Hepatocyte (in vitro differentiated cells): ENCODE measurements around the gene ACAP3. TPM values are rescaled to one million over a fixed set of nuclear protein-coding genes. Genes with fewer than 3 reads are reported as not detected.

Experiments used
- DNase-seq: peaks from one replicate; pipeline ENCODE4 v3.0.0-alpha.2; 2016; ENCODE audit warnings: low spot score
- H2AFZ ChIP-seq: fragments of 200-600 bp; sonication (generic); 2 replicates; pipeline ENCODE4 v1.6.0; 2016; ENCODE audit warnings: antibody characterized with exemption, mild to moderate bottlenecking
- H3K27ac ChIP-seq: fragments of 200-600 bp; sonication (generic); 2 replicates; pipeline ENCODE4 v1.5.1; 2016; ENCODE audit warnings: mild to moderate bottlenecking
- H3K27me3 ChIP-seq: fragments of 200-600 bp; sonication (generic); 2 replicates; pipeline ENCODE4 v1.6.1; 2016
- H3K36me3 ChIP-seq: fragments of 200-600 bp; sonication (generic); replicated peaks from 2 replicates; pipeline ENCODE4 v1.5.1; 2016; ENCODE audit warnings: low read depth; ENCODE audit not compliant: insufficient read depth
- H3K4me1 ChIP-seq: fragments of 200-600 bp; sonication (generic); 2 replicates; pipeline ENCODE4 v1.5.1; 2016; ENCODE audit warnings: mild to moderate bottlenecking, moderate library complexity; ENCODE audit not compliant: insufficient read depth
- H3K4me2 ChIP-seq: fragments of 200-600 bp; sonication (generic); 2 replicates; pipeline ENCODE4 v1.6.0; 2016
- H3K4me3 ChIP-seq: fragments of 200-600 bp; sonication (generic); 2 replicates; pipeline ENCODE4 v1.5.1; 2016; ENCODE audit warnings: mild to moderate bottlenecking
- H3K79me2 ChIP-seq: fragments of 200-600 bp; sonication (generic); 2 replicates; pipeline ENCODE4 v1.6.0; 2017; ENCODE audit warnings: mild to moderate bottlenecking
- H3K9me2 ChIP-seq: fragments of 200-600 bp; sonication (generic); replicated peaks from 2 replicates; pipeline ENCODE4 v1.6.0; 2017; ENCODE audit warnings: mild to moderate bottlenecking; ENCODE audit not compliant: insufficient read depth
- H3K9me3 ChIP-seq: fragments of 200-600 bp; sonication (generic); 2 replicates; pipeline ENCODE4 v1.5.1; 2016; ENCODE audit warnings: low read depth, mild to moderate bottlenecking
- H4K20me1 ChIP-seq: fragments of 200-600 bp; sonication (generic); 2 replicates; pipeline ENCODE4 v1.6.0; 2016; ENCODE audit warnings: mild to moderate bottlenecking; ENCODE audit not compliant: insufficient read depth, poor library complexity, severe bottlenecking
- EZH2 ChIP-seq: fragments of 200-600 bp; sonication (generic); IDR thresholded peaks from 2 replicates; pipeline ENCODE4 v1.6.1; 2016; ENCODE audit warnings: antibody characterized with exemption, mild to moderate bottlenecking, borderline replicate concordance
- EZH2phosphoT487 ChIP-seq: fragments of 200-600 bp; sonication (generic); IDR thresholded peaks from one replicate; pipeline ENCODE4 v1.6.1; 2018; ENCODE audit warnings: antibody characterized with exemption, mild to moderate bottlenecking, low read depth, moderate library complexity; ENCODE audit not compliant: unreplicated experiment, severe bottlenecking
- WGBS: methylation state at CpG from one replicate; pipeline ENCODE4 v1.1.6; 2016; ENCODE audit warnings: low lambda C conversion rate; ENCODE audit errors: missing lambda C conversion rate; 5-methylcytosine and 5-hydroxymethylcytosine counted together
- polyA plus RNA-seq: library from polyadenylated mRNA; unstranded; fragments of >200 nt; fragmentation: Nextera tagmentation; extraction: Ambion mirVana; gene quantifications from 2 replicates; pipeline ENCODE4 v1.2.1, GENCODE V29; 2016
- total RNA-seq: library from RNA; depleted of rRNA; stranded (reverse); fragments of >200 nt; gene quantifications from 2 replicates; pipeline ENCODE4 v1.2.3, GENCODE V29; 2014
- TF ChIP-seq, protein P1 (sequence below): fragments of 200-600 bp; sonication (generic); IDR thresholded peaks from 2 replicates; pipeline ENCODE4 v1.5.1; 2016; ENCODE audit warnings: antibody characterized with exemption, mild to moderate bottlenecking; ENCODE audit not compliant: poor library complexity

ACAP3 gene
- total and polyA plus RNA-seq, 2 experiments from 2014 or later: 56.0 to 87.1 TPM

DNA sequence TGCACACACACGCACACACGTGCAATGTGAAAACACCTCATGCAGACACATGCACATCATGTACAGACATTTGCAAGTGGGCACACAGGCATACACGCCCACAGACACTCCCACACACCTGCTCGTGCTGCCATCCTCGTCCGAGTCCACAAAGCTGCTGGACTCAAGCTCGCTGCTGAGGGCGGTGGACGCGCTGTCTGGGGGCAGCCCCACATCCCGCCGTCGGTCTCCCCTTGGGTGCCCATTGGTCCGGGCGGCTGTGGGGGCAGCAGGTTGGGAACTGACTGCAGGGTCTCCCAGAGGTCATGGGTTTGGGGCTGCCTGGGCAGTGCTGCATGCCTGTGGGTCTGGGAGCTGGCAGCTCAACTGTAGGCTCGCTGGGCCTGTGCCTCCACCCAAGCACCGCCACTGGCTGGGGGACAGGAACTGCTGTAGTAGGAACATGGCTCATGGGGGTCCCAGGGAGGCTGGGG lies 33.9 kb upstream of the ACAP3 start:
- H3K4me3 ChIP-seq: no peak overlapping the region
- H3K4me1 ChIP-seq: peaks cover 22% of the 10 kb centered on the region
- TF ChIP-seq EZH2 (no peak), EZH2phosphoT487 (no peak)
- TF ChIP-seq, protein P1, sequence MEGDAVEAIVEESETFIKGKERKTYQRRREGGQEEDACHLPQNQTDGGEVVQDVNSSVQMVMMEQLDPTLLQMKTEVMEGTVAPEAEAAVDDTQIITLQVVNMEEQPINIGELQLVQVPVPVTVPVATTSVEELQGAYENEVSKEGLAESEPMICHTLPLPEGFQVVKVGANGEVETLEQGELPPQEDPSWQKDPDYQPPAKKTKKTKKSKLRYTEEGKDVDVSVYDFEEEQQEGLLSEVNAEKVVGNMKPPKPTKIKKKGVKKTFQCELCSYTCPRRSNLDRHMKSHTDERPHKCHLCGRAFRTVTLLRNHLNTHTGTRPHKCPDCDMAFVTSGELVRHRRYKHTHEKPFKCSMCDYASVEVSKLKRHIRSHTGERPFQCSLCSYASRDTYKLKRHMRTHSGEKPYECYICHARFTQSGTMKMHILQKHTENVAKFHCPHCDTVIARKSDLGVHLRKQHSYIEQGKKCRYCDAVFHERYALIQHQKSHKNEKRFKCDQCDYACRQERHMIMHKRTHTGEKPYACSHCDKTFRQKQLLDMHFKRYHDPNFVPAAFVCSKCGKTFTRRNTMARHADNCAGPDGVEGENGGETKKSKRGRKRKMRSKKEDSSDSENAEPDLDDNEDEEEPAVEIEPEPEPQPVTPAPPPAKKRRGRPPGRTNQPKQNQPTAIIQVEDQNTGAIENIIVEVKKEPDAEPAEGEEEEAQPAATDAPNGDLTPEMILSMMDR: no peak
- WGBS: over 99% methylated on average over 16 of the region's 17 CpGs
- no peaks in the 10 kb centered on the region for H3K27me3 ChIP-seq
- H4K20me1 ChIP-seq: peaks cover 29% of the 10 kb centered on the region
- peaks cover 40% of the 10 kb centered on the region for H3K79me2 ChIP-seq
- H3K9me2 ChIP-seq: no peaks in the 10 kb centered on the region
- H3K4me2 ChIP-seq: no peak overlapping the region
- no peak overlapping the region for H3K27ac ChIP-seq
- DNase-seq: no peak
- no peaks in the 10 kb centered on the region for H3K9me3 ChIP-seq
- H3K36me3 ChIP-seq: no peaks in the 10 kb centered on the region
- H2AFZ ChIP-seq: no peak overlapping the region

DNA sequence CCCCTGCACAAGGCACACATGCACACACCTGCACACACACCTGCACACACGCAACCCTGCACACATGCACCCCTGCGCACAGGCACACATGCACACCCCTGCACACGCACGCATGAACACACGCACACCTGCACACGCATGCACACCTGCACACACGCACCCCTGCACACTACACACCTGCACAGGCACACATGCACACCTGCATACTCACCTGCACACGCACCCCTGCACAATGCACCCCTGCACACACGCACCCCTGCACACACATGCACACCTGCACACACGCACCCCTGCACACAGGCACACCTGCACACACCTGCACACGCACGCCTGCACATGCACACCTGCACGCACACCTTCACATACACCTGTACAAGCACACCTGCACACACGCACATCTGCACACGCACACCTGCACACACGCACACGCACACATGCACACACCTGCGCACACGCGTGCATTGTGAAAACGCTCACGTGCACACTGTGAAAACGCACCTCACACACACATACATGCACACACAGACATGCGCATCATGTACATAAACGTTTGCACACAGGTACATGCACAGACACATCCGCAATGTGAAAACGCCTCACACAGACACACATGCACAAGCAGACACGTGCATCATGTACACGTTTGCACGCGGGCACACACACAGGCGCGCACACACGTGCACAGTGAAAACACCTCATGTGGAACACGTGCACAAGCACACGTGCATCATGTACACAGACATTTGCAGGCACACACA lies 33.2 kb upstream of the ACAP3 start:
- Histone ChIP-seq H3K79me2 (peaks cover 34% of the 10 kb centered on the region), H3K36me3 (no peaks in the 10 kb centered on the region), H3K4me3 (no peak overlapping the region), H3K4me2 (no peak overlapping the region), H3K9me2 (no peaks in the 10 kb centered on the region), H3K27ac (no peak overlapping the region), H3K4me1 (peaks cover 18% of the 10 kb centered on the region), H3K9me3 (no peaks in the 10 kb centered on the region), H4K20me1 (peaks cover 23% of the 10 kb centered on the region), H3K27me3 (no peaks in the 10 kb centered on the region), H2AFZ (no peak overlapping the region)
- WGBS: 96% methylated on average over 35 of the region's 36 CpGs
- DNase-seq: no peak
- no peak for TF ChIP-seq EZH2
- TF ChIP-seq, protein P1: no peak
- no peak for TF ChIP-seq EZH2phosphoT487

DNA sequence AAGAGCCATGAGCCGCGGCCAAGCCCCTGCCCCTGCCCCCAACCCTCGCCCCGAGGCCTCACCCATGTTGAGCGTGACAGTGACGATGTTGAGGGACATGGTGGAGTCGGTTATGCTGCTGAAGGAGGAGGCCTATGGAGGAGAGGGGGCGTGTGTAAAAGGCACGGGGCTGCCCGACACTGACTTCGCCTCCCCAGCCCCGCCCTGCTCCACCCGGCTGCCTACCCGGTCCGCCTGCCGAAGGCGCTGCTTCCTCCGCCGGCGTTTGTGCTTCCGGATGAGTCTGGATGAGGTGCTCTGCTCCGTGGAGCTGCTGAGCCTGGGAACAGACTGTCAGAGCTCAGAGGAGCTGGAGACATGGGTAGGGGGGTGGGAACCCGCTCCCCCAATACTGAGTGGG lies 32.5 kb upstream of the ACAP3 start:
- H3K9me2 ChIP-seq: no peaks in the 10 kb centered on the region
- 92% methylated on average over 11 of the region's 23 CpGs for WGBS
- no peak for DNase-seq
- no peak overlapping the region for H3K4me2 ChIP-seq
- H3K27me3 ChIP-seq: no peaks in the 10 kb centered on the region
- no peak for TF ChIP-seq EZH2
- no peak for TF ChIP-seq EZH2phosphoT487
- TF ChIP-seq, protein P1: no peak
- H3K4me3 ChIP-seq: no peak overlapping the region
- H3K4me1 ChIP-seq: peaks cover 10% of the 10 kb centered on the region
- peaks cover 26% of the 10 kb centered on the region for H3K79me2 ChIP-seq
- H4K20me1 ChIP-seq: peaks cover 19% of the 10 kb centered on the region
- no peaks in the 10 kb centered on the region for H3K36me3 ChIP-seq
- H3K9me3 ChIP-seq: no peaks in the 10 kb centered on the region
- no peak overlapping the region for H3K27ac ChIP-seq
- no peak overlapping the region for H2AFZ ChIP-seq
